DMS114 treated with DMSO at 0.1 percent for 48 hours (cell line): ENCODE results near the gene CFAP221.

Experiments used
- DNase-seq: peaks from one replicate; lab custom pipeline; 2025; ENCODE audit not compliant: unreplicated experiment; lab: John Stamatoyannopoulos, UW

The CFAP221 gene

DNA sequence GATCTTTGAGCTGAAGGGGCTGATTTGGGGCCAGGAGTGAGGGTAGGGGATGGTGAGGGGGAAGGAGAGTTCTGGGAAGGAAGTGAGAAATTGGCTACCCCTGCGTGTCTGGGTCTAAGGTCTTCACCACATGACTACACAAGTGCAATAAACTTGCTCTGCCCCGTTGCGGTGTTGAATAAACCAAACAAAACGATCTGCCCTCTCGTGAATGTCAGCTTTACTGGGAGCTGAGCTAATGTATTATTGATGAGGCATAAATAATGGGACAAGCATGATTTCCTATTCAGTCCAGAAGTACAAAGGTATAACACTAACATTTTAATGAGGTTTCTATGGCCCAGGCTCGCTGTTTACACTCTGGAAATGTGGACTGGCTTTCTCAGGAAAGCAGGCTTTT is 8.0 kb upstream of the CFAP221 start:
- DNase-seq = no peak

GRCh38 chr2:119536707-119537106 is 7.5 kb upstream of the CFAP221 start:
- DNase-seq = no peak

GRCh38 chr2:119537792-119538191 is 6.5 kb upstream of the CFAP221 start:
- DNase-seq = no peak

DNA sequence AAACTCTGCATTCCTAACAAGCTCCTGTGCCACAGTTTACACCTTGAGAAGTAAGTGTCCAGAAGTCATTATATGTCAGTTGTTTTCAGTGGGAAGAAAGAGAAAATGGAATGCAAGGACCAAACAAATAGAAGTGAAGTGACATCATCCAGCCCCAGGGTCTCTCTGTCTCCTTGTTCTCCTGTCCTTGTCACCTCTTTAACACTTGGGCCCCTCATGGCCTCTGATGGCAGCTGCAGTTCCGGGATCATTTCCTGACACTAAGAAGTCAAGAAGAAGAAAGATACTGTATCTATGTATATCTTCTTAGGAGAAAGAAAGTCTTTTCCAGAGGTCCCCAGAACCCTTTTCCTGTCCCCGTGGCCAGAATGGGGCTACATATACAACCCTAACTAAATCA is 2.8 kb upstream of the CFAP221 start:
- no peak for DNase-seq

- no peak for DNase-seq
Observed at GRCh38 chr2:119544939-119545475, 758 bp downstream of the CFAP221 start.

DNA sequence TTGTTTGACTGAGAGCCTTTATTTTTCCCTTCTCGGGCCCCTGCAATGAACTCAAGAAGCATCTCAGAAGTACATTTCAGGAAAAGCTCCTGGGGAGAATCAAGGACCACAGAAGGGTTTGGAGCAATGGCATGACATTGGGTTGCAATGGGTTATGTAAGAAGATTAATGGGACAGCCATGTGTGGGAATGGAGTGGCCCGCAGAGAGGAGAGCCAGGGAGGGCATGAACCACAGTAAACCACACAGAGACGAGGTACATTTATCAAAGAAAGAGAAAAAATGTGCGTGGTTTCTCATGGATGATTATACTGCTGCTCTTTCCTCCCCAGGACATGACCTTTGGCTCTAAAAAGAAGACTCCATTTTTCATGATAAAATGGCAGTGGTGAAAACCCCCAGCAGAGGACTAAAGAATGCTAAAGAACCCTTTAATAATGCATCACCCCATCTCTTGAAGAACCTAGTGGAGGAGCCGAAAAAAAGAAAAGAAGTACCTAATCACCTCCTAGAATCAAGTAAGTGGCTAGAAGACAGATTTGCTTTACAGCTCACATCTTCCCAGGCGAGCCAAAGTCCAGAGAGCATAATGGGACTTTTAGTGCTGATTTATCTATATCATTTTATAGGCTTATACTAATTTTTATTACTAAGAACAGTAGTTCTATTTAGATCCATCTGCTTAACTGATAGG is 1.7 kb downstream of the CFAP221 start:
- DNase-seq = no peak

GRCh38 chr2:119546447-119546767 is 2.2 kb downstream of the CFAP221 start:
- no peak for DNase-seq

- DNase-seq = no peak
Observed at GRCh38 chr2:119548516-119549120, 4.4 kb downstream of the CFAP221 start.

DNA sequence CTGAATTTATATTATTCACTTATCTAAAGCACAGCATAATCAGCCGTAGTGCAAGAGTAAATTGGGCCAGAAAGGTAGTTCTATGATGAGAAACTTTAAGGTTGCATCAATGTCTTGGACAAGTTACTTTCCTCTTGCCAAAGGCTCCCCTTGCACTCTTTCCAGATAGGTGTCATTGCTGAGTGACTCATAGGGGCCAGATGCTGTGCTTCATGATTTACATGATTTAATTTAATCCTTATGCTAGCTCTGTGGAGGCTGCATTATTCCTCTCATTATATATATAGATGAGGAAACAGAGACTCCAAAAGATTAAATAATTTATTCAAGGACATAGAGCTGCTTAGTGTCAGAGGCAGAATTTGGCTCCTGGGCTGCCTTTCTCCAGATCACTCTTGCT is 5.0 kb downstream of the CFAP221 start:
- no peak for DNase-seq

DNA sequence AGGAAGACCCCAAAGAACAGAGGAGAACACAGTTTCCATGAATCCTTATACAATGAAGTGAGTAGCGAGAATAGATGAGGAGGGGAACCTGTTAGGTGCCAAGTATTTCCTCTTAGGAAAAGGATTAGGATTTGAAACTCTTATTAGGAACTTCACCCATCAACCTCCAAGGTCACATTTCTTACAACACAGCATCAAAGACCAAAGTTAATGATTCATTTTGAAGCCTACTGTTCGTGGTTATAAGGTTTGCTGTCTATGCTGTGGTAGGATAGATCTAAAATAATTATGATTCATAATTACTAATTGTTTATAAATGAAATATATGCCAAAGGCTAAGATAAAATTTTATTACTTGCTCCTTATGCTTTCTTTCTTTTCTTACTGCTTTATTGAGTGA is 6.1 kb downstream of the CFAP221 start:
- DNase-seq = no peak

- no peak for DNase-seq
Observed at GRCh38 chr2:119550856-119551255, 6.6 kb downstream of the CFAP221 start.

GRCh38 chr2:119552902-119553301 is 8.7 kb downstream of the CFAP221 start:
- DNase-seq = no peak

GRCh38 chr2:119553687-119554344 is 9.6 kb downstream of the CFAP221 start:
- no peak for DNase-seq

- DNase-seq = no peak
Observed at GRCh38 chr2:119565481-119565880, 21.2 kb downstream of the CFAP221 start.

DNA sequence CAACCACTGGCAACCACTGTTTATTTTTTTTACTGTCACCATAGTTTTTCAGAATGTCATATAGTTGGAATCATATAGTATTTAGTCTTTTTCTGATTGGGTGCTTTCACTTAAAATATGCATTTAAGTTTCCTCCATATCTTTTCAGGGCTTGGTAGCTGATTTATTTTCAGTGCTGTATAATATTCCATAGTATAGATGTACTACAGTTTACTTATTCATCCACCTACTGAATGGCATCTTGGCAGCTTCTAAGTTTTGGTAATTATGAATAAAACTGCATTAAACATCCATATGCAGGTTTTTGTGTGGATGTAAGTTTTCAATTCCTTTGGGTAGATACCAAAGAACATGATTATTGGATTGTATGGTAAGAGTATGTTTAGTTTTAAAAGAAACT is 23.0 kb downstream of the CFAP221 start:
- DNase-seq = no peak

GRCh38 chr2:119574108-119574815 is 30.0 kb downstream of the CFAP221 start:
- DNase-seq = no peak

DNA sequence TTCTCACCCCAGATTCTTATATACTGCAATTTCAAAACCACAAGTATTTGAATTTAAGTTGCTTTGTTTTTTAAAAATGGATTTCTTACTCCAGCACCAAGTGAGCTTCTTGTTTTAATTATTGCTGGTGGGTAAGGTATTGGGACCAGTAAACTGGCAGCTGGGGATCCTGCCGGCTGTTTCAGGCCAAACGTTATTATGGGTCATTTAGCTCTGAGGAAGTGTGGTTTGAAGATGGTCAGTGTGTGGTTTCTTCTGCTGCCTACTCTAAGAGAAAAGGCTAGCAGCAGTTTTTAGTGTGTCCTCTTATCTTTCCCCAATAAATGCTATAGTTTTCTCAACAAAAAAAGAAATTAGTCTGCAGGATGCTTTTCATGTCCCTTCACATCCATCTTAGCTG is 30.6 kb downstream of the CFAP221 start:
- no peak for DNase-seq

- DNase-seq = no peak
Observed at GRCh38 chr2:119575439-119575838, 31.2 kb downstream of the CFAP221 start.

DNA sequence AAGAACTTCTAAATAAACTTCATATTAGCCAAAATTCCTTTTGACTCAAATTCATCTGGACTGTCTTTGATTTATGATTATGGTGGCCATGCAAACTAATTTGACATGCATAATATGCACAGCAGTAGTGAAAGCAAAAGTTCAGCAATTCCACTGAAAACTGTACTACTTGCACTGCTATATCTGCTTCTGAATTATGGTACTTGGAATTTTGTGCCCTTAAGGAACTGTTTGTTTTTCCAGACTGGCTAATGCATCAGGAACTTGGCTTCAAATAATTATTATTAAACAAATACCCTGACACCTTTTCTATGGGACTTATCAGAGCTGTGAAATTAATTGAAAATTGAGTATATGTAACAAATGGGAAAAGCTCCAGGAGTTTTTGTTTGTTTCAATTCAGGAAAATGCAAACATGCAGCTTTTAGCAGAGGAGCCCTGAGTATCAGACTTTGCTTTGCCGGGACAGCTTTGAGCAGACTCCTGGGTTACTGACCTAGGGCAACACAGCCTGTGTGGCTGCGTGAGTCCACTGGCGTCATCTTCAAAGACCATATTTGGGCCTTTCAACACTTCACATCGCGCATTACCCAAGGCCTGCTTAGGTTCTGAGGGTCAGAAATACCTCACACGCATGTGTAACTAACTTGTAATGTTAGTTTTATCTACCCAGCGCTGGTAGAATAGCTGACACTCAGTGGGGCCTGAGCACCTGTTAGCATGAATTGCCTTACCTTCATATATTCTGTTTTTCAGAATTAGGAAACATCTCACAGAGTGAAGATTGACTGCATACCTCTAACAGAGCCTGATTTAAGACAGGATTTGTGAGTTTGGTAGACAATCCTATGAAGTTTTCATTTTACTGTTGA is 35.4 kb downstream of the CFAP221 start:
- no peak for DNase-seq

DNA sequence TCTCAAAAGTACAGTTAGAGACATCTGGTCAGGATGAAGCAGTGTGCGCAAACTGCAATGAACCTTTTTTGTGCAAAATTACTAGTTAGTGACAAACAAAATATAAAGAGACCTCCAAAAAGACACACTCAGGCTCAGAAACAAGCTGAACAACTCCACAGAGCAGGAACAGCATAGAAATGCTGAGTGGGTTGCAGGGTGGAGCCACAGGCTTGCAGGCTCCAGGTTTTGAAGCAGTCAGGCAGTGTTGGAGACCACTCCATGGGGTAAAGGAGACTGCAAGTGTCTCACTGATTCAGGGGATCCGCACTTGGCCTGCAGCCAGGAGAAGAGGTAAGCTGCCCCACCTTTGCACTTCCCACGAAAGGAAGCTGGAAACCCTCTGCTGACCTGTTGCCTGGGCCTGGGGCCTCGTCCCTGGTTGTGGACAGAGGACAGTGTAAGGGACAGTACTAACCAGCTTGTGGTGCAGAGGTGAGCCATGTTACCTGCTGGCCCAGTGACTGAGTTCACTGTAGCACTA is 36.4 kb downstream of the CFAP221 start:
- no peak for DNase-seq

GRCh38 chr2:119583291-119583690 is 39.0 kb downstream of the CFAP221 start:
- DNase-seq = no peak
